CD4-positive, alpha-beta T cell treated with Interleukin-17A for 1 hour (primary cell): Measurements from ENCODE around the gene CGAS.
"Not testable (repeated sequence)": the region's sequence is repeated elsewhere in the genome, so short reads cannot be mapped to it uniquely, and the experiment has no call there.

Experiments used
- DNase-seq: peaks from one replicate; pipeline ENCODE4 v3.0.0-alpha.2; 2020

The CGAS gene

DNA sequence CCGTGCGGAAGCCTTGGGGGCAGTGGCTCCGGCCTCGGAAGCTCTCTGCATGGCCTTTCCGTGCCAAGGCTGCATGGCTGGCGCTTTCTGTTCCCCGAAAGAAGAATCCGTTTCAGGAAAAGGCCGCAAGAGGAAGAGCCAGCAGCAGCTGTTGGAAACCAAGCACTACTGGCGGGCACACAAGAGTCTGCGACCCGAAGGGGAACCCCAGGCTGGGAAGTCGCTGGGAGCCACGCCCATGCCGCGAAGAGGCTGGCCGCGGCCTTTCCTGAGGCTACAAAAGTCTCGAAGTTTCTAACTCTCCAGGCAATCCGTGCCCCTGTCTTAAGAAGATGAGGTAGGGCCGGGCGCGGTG lies at the start of gene CGAS:
Gene CGAS (minus strand): TSS at position 191 of the 355 bp plus-strand sequence. CDS start 116 bp downstream, at position 75.
- peak; percentile 87 for DNase-seq

DNA sequence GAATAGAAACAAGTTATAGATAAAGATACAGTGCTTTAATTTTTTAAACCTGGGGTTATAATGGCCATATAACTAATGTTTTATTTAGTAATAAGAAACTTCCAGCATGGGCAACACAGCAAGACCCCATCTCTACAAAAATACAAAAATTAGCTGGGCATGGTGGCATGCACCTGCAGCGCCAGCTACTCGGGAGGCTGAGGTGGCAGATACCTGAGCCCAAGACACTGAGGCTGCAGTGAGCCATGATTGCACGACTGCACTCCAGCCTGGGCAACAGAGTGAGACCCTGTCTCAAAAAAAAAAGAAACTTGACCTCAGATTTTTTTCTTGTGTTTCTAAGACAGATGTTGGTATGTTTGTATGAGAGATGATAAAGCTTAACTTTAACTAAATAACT lies 45.8 kb upstream of the CGAS start:
- DNase-seq, result no peak

DNA sequence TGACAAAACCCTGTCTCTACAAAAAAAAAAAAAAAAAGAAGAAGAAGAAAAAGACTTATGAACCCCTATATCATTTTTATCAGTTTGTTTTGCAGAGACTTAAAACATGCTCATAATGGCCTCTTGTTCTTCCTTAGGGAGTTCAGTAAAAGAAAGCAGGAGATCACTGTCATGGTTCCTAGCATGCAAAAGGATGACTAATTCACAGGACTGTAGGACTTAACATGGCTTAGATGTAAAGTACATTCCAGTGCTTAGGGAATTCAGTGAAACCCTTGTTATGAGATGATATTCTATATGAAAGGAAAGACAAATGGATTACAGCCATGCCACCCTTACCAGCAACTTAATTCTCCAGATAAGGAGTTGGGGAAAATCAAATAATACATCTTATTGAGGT lies 39.3 kb upstream of the CGAS start:
- no peak for DNase-seq

DNA sequence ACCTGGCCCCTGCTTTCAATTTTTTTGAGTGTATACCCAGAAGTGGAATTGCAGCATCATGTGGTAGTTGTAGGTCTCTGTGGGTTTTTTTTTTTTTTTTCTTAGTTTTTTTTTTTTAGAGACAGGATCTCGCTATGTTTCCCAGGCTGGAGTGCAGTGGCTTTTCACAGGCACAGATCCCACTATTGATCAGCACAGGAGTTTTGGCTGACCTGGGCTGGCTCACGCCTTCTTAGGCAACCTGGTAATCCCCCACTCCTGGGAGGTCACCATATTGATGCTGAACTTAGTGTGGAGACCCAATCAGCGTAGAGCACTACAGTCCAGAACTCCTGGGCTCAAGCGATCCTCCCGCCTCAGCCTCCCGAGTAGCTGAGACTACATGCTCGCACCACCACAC lies 35.4 kb upstream of the CGAS start:
- DNase-seq, result no peak

DNA sequence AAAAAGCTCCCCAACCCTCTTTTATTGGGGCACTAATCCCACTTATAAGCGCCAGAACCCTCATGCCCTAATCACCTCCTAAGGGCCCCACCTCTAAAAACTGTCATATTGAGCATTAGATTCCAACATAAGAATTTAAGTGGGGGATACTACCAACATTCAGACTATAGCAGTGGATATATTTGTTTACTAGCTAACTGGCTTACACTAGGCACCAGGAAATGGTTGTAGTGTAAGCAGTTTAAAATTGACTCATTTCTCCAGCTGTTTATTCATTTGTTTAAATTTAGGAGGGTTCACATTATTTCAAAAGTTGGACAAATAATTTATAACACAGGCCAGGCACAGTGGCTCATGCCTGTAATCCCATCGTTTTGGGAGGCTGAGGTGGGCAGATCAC lies 32.3 kb upstream of the CGAS start:
- DNase-seq, result no peak

DNA sequence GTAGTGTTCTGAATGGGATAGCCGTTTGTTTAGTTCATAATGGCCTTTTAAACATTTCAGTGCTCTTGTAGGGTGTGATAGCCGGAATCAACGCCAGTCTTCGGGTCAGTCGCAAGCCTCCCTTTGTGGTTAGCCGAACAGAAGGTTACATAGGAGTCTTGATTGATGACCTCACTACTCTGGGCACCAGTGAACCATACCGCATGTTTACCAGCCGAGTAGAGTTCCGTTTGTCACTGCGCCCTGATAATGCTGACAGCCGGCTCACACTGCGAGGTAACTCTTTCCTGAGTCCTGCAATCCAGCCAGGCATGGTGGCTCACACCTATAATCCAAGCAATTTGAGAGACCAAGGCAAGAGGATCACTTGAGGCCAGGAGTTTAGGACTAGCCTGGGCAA lies 29.9 kb upstream of the CGAS start:
- no peak for DNase-seq

DNA sequence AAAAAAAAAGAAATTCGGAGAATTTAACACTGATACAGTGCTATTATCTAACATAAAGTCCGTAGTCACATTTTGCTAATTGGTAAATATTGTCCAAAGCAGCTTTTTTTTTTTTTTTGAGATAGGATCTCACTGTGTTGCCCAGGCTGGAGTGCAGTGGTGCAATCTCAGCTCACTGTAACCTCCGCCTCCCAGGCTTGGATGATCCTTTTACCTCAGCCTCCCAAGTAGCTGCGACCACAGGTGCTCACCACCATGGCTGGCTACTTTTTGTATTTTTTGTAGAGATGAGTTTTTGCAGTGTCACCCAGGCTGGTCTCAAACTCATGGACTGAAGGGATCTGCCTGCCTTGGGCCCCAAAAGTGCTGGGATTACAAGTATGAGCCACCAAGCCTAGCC lies 25.3 kb upstream of the CGAS start:
- DNase-seq, result no peak

DNA sequence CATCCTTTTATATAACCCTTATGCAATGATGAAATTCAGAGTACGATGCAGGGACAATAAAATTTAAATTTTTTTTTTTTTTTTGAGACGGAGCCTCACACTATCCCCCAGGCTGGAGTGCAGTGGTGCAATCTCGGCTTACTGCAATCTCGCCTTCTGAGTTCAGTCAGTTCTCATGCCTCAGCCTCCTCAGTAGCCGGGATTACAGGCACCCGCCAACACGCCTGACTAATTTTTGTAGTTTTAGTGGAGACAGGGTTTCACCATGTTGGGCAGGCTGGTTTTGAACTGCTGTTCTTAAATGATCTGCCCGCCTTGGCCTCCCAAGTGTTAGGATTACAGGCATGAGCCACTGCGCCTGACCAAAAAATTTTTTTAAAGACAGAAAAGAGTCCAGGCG lies 24.6 kb upstream of the CGAS start:
- no peak for DNase-seq

DNA sequence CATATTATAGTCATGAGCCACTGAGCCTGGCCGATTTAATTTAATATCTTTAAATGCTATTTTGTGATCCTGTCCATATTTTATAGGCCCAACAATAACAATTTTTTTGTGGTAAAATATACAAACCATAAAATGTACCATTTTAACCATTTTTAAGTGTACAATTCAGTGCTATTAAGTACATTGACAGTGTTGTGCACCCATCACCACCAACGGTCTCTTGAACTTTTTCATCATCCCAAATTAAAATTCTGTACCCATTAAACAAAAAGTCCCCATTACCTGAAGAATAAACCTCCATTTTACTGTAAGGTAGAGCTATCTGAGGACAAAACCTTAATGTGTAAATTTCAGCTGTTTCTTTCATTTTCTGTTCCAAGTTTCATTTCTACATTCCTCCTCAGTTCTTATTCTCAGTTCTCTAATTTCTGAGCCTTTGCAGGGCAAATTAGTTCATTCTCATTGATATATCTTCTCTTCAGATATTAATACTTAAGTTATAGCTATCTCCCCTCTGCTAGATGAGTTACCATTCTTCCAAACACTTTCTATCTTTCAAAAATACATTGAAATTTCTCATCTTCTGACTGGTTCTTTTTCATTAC lies 19.7 kb upstream of the CGAS start:
- DNase-seq, result no peak

DNA sequence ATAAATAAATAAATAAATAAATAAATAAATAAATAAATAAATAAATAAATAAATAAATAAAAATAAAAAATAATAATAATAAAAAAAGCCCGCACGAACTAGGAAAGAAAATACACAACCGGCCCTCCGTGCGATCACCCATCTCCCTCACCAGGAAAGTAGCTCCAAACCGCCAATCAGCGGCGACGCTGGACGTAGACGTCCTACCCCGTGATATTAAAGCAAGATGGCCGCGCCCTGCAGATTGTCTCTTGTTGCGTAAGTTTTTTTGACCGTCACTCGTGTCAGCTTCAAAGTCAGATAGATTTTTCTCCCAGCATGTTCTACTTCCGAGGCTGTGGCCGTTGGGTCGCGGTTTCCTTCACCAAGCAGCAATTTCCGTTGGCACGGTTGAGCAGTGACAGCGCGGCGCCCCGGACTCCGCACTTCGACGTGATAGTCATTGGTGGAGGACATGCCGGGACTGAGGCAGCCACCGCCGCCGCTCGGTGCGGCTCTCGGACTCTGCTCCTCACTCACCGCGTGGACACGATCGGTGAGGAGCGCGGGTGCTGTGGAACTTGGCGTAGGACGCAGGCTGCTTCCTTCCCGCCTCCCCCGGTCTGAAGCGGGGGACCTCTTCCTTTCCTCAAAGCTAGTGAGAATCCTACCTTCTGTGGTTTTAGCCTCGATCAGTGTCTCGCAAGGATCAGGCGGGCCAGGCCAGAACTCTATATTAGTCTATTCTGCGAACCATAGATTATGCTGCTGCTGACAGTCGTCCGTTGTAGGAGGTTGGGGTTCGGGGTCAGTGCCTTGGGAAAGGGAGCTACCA lies 9.6 kb upstream of the CGAS start, which contains the start of gene MTO1:
Gene MTO1 (plus strand): TSS at position 201 of the 814 bp plus-strand sequence. CDS start 118 bp downstream, at position 319.
- DNase-seq, result peak; percentile 89

DNA sequence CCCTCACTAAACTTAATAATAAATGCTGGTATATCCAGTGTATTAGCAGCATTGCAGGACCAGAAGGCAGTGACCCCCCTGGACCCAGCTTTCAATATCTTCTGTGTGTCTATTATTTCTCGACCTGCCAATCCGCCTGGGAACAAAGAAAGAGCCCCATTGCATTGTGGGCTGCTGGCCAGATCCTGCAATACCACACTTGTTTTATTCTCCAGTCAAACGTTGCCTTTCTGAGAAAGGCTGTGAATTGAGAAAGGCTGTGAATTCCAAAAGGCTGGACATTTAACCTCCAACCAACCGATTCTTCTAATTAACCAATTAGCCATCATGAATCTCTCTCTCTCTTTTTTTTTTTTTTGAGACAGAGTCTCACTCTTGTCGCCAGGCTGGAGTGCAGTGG lies 8.0 kb upstream of the CGAS start:
- DNase-seq, result no peak

DNA sequence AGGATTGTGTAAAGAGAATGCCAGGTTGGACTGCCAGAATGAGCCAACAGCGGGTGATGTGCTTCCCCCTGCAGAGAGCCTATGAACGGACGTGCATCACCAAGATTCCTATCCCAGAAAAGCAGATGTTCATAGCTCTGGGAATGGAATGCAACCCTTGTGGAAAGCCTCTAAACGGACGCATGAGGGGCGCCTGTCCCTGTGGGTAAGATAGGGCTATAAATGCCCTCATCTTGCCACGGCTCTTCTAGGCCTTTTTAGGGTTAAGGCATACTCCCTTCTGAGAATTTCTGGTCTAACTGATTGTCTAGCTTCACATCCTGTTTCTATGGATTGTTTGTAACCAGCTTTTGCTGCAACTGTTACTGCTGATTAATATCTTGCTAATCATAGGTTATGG lies 7.4 kb upstream of the CGAS start:
- DNase-seq, result not testable (repeated sequence)

DNA sequence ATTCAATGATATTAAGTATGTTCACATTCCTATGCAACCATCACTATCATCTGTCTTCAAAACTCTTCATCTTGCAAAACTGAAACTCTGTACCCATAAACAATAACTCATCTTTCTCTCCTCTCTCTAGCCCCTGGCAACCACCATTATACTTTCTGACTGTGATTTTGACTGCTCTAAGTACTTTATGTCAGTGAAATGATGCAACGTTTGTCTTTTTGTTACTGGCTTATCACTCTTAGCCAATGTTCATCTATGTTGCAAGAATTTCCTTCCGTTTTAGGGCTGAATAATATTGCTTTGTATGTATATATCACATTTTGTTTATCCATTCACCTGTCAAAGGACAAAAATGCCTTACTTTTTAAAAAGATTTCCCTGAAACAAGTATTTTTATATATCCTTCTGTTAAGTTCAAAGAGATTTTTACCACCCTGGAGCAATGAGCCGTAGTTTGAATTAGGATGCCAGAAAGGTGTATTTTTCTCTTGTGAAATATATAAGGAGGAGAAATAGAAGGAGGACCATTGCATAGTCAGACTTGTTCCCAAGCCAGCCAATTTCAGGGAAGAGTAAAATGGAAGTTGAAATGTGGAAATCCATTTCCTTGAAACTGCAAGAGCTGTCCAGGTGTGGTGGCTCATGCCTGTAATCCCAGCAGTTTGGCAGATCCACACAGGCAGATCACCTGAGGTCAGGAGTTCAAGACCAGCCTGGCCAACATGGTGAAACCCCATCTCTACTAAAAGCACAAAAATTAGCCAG lies 4.0 kb upstream of the CGAS start:
- no peak for DNase-seq

DNA sequence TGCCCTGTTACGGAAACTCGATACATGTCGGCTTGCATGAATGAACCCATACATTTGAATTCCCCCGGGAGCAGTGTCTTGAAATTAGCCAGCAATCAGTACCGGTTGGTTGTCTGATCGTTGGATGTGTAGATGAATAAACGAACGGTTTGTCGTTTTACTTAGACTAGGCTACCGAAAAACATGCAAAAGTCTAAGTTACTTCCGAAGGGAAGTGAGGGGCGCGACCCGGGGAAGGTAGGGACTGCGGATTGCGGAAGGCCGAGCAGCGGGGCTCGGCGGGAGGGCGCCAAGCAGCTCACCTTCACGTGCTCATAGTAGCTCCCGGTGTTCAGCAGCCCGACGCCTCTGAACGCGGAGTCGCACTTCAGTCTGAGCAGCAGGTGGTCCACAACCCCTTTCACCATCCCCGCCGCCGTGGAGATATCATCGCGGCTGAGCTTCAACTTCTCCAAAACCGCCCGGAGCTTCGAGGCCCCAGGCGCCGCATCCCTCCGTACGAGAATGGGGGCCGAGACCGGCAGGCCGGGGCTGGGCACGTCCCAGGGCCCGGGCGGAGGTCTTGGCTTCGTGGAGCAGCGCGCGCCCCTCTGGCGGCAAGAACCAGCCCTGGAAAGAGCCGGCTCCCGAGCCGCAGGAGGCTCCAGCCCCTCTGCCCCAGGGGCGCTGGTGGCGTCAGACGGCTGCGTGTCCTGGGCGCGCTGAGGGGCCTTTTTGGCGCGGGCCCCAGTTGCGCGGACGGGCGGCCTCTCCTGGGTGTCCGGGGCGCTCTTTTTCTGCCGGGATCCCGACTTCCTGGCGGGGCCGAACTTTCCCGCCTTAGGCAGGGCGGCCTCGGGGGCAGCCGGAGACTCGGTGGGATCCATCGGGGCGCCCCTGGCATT lies 632 bp downstream of the CGAS start:
- DNase-seq, result peak; percentile 49

DNA sequence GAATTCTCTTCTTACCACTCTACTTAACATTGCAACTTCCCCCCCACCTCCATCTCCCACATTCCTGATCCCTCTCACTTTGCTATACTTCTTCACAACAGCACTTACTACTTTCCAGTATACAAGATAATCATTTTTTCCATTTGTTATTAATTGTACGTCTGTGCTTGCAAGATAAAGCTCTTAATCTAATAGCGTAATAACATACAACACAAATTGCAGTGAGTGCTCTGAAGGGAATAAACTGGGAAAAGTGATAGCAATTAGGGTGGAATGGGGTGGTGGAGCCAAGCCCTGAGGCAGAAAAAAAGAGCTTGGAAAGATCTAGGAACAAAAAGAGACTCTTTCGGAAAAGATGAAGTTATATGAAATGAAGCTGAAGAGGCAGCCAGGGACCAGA lies 8.5 kb downstream of the CGAS start:
- DNase-seq, result no peak

DNA sequence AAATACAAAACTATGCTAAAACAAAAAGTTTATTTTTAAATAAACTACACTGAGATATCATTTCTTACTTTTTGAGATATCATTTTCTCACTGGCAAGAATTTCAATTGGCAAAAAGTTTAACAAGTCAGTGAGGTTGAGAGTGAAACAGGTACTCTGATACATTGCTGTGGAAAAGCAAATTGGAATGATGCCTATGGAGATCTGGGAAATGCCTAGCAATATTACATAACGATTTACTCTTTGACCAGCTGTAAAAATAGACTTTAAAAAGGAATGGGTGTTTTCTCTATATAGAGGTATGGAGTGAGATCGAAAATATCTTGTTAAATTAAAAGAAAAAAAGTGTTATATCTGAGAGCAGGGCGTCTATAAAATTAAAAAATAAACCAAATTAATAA lies 16.9 kb downstream of the CGAS start:
- DNase-seq, result no peak

DNA sequence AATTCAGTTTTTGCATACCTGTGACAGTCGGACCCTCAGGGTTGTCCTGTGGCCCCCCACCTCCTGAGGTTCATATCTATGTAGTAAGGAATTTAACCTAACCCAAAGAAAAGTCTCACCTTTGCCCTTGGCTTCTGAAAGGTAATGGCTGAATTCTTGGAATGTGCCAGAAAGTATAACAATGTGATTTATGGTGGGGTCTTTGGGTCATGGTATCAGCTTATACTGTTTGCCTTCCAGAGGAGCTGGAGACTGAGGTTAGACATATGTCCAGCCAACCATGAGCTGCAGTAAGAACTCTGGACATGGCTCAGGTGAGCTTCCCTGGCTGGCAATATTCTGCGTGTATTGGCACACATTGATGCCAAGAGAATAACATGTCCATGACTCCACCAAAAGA lies 30.6 kb downstream of the CGAS start:
- no peak for DNase-seq

DNA sequence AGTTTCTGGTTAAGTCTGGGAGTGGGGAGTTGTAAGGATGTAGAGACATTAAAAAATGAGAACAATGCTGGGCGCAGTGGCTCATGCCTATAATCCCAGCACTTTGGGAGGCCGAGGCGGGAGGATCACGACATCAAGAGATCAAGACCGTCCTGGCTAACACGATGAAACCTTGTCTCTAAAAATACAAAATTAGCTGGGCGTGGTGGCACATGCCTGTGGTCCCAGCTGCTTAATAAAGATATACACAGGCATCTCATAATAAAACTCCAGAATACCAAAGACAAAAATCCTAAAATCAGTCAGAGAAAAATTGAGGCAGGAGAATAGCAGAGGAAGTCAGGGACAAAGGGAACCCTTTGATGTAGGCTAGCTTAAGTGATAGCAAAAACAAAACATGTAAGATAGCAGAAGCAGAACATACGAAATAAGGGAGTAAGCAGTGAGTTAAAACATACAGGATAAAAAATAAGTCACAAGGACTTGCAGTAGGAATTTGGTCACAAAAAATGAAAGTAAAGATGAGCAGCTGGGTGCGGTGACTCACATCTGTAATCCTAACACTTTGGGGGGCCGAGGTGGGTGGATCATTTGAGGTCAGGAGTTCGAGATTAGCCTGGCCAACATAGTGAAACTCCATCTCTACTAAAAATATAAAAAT lies 33.9 kb downstream of the CGAS start:
- no peak for DNase-seq

DNA sequence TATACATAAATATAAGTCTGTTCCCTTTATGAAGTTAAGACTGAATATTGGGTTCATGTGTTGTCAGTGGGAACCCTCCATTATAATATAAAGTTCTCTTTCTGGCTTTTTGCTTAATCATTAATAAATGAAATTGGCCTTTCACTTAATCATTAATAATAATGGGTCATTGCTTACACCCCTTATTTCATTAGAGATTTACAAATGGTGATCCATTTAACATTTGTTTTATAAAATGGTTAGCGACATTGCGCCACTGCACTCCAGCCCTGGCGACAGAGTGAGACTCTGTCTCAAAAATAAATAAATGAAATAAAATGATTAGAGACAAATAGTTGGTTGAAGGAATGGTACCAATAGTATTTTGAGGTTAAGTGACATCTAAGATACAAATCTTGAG lies 39.0 kb downstream of the CGAS start:
- DNase-seq, result no peak

DNA sequence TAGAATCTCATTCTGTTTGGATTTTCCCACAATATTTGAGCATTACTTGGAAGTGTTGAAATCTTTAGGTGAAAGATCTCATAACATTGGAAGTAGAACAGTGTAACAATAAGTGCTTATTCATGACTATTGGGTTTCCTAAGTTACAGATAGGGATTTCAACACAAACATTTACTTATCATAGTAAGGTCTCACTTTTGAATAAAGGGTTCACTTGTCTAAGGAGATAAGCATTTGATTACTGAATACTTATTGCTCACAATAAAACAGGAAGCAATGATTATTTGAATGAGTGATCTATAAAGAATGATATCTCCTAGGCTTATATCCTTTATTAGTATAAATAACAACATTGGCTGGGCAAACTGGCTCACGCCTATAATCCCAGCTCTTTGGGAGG lies 42.7 kb downstream of the CGAS start:
- no peak for DNase-seq

DNA sequence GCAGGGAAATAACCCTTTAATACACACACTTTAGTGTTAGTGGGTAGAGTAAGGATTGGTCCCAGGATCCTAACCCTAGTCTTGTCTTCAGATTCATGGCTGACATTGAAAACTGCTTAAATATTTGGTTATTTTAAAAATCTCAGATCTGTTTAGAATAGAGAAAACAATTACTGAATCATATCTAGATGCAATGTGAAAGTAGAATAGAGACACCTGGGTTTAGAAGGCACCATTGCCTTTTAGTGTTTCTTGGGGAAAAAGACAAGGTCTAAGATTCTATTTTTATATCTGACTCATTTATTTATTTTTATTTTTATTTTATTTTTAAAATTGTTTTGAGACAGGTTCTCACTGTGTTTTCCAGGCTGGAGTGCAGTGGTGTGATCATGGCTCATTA lies 51.4 kb downstream of the CGAS start:
- DNase-seq, result no peak

DNA sequence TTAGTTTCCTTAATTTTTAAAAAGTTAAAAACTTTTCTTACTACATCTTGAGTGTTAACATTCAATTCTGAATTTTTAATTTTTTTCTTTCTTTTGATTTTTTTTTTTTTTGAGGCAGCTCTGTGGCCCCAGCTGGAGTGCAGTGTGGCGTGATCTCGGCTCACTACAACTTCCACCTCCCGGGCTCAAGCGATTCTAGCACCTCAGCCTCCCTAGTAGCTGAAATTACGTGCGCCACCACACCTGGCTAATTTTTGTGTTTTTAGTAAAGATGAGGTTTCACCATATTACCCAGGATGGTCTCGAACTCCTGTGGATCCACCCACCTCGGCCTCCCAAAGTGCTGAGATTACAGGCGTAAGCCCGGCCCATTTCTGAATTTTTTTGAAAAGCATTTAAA lies 56.2 kb downstream of the CGAS start:
- no peak for DNase-seq
